HL-60 (cell line): Measurements from ENCODE around the gene SPATA1.

Experiments
- CTCF ChIP-seq: IDR thresholded peaks from one replicate; pipeline ENCODE4 v1.5.1; 2011; ENCODE audit warnings: low read length, control low read depth, inconsistent platforms; ENCODE audit not compliant: insufficient read depth
- GABPA ChIP-seq: IDR thresholded peaks from 2 replicates; pipeline ENCODE4 v1.6.1; 2012; ENCODE audit warnings: low read depth
- TF ChIP-seq, protein P1 (sequence below): IDR thresholded peaks from 2 replicates; pipeline ENCODE4 v1.6.1; 2012; ENCODE audit warnings: low read depth; ENCODE audit not compliant: insufficient replicate concordance

- no peak for TF ChIP-seq CTCF
- TF ChIP-seq GABPA = no peak
- TF ChIP-seq, protein P1, sequence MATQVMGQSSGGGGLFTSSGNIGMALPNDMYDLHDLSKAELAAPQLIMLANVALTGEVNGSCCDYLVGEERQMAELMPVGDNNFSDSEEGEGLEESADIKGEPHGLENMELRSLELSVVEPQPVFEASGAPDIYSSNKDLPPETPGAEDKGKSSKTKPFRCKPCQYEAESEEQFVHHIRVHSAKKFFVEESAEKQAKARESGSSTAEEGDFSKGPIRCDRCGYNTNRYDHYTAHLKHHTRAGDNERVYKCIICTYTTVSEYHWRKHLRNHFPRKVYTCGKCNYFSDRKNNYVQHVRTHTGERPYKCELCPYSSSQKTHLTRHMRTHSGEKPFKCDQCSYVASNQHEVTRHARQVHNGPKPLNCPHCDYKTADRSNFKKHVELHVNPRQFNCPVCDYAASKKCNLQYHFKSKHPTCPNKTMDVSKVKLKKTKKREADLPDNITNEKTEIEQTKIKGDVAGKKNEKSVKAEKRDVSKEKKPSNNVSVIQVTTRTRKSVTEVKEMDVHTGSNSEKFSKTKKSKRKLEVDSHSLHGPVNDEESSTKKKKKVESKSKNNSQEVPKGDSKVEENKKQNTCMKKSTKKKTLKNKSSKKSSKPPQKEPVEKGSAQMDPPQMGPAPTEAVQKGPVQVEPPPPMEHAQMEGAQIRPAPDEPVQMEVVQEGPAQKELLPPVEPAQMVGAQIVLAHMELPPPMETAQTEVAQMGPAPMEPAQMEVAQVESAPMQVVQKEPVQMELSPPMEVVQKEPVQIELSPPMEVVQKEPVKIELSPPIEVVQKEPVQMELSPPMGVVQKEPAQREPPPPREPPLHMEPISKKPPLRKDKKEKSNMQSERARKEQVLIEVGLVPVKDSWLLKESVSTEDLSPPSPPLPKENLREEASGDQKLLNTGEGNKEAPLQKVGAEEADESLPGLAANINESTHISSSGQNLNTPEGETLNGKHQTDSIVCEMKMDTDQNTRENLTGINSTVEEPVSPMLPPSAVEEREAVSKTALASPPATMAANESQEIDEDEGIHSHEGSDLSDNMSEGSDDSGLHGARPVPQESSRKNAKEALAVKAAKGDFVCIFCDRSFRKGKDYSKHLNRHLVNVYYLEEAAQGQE = no peak
Observed at GRCh38 chr1:84600796-84601195, 94.6 kb downstream of the SPATA1 start.
